Neural cell (in vitro differentiated cells): ENCODE data around the gene ZDHHC14. TPM values are rescaled to one million over a fixed set of nuclear protein-coding genes. Genes with fewer than 3 reads are reported as not detected.

Source experiments
- H2AFZ ChIP-seq: fragments of 200-600, 300-800 bp; sonication (generic), shearing (Covaris generic); 2 replicates; pipeline ENCODE4 v1.6.0; 2014; ENCODE audit warnings: low read depth, mild to moderate bottlenecking, antibody characterized with exemption, low read length, moderate library complexity
- H3F3A ChIP-seq: fragments of 200-600 bp; shearing (Covaris generic); 2 replicates; pipeline ENCODE4 v1.6.1; 2016; ENCODE audit warnings: mild to moderate bottlenecking, moderate library complexity, mixed read lengths, antibody characterized with exemption, low read length; ENCODE audit not compliant: insufficient read depth, poor library complexity, severe bottlenecking
- H3K27ac ChIP-seq: fragments of 200-600, 300-800 bp; sonication (generic), shearing (Covaris generic); 2 replicates; pipeline ENCODE4 v1.5.1; 2014; ENCODE audit warnings: mild to moderate bottlenecking, low read length, moderate library complexity
- H3K27me3 ChIP-seq: fragments of 300-800, 200-600 bp; sonication (generic), shearing (Covaris generic); 2 replicates; pipeline ENCODE4 v1.6.0; 2014; ENCODE audit warnings: mild to moderate bottlenecking, low read depth, low read length, moderate library complexity; ENCODE audit not compliant: insufficient read depth
- H3K36me3 ChIP-seq: fragments of 300-800, 200-600 bp; sonication (generic), shearing (Covaris generic); 2 replicates; pipeline ENCODE4 v1.5.1; 2014; ENCODE audit warnings: mild to moderate bottlenecking, antibody characterized with exemption, low read length, moderate library complexity; ENCODE audit not compliant: insufficient read depth
- H3K4me2 ChIP-seq: fragments of 300-800, 200-600 bp; sonication (generic), shearing (Covaris generic); 2 replicates; pipeline ENCODE4 v1.6.0; 2014; ENCODE audit warnings: mild to moderate bottlenecking, low read length
- H3K4me3 ChIP-seq: fragments of 300-800, 200-600 bp; sonication (generic), shearing (Covaris generic); 2 replicates; pipeline ENCODE4 v1.5.1; 2014; ENCODE audit warnings: mild to moderate bottlenecking, low read length, moderate library complexity
- H3K79me2 ChIP-seq: fragments of 200-600 bp; shearing (Covaris generic); replicated peaks from 2 replicates; pipeline ENCODE4 v1.6.0; 2014; ENCODE audit warnings: mild to moderate bottlenecking, low read length, moderate library complexity; ENCODE audit not compliant: insufficient read depth
- H3K9ac ChIP-seq: fragments of 300-800, 200-600 bp; sonication (generic), shearing (Covaris generic); 2 replicates; pipeline ENCODE4 v1.6.1; 2016; ENCODE audit warnings: mild to moderate bottlenecking, low read length, mixed read lengths
- H3K9me2 ChIP-seq: fragments of 200-600 bp; shearing (Covaris generic); 2 replicates; pipeline ENCODE4 v1.6.1; 2016; ENCODE audit warnings: mild to moderate bottlenecking, low read length, mixed read lengths; ENCODE audit not compliant: insufficient read depth
- H3K9me3 ChIP-seq: fragments of 200-600, 300-800 bp; sonication (generic), shearing (Covaris generic); 2 replicates; pipeline ENCODE4 v1.6.1; 2016; ENCODE audit warnings: mild to moderate bottlenecking, mixed run types, low read length, moderate library complexity, mixed read lengths
- H4K20me1 ChIP-seq: fragments of 200-600 bp; shearing (Covaris generic); 2 replicates; pipeline ENCODE4 v1.6.1; 2016; ENCODE audit warnings: mild to moderate bottlenecking, mixed run types; ENCODE audit not compliant: insufficient read depth
- CTCF ChIP-seq: fragments of 450-650 bp; IDR thresholded peaks from 2 replicates; pipeline ENCODE4 v1.5.1; 2014; ENCODE audit warnings: antibody characterized with exemption, mild to moderate bottlenecking, moderate library complexity; ENCODE audit not compliant: poor library complexity, severe bottlenecking
- EP300 ChIP-seq: fragments of 450-650 bp; conservative IDR thresholded peaks from 2 replicates; pipeline ENCODE4 v1.6.1; 2014; ENCODE audit warnings: antibody characterized with exemption, mild to moderate bottlenecking, moderate library complexity; ENCODE audit not compliant: poor library complexity, severe bottlenecking
- EZH2 ChIP-seq: fragments of 200-600, 300-800 bp; shearing (Covaris generic), sonication (generic); IDR thresholded peaks from 2 replicates; pipeline ENCODE4 v1.6.1; 2014; ENCODE audit warnings: antibody characterized with exemption, low read length, borderline replicate concordance, mild to moderate bottlenecking; ENCODE audit not compliant: insufficient read depth, poor library complexity, severe bottlenecking
- MXI1 ChIP-seq: fragments of 450-650 bp; conservative IDR thresholded peaks from 2 replicates; pipeline ENCODE4 v1.6.1; 2014; ENCODE audit warnings: antibody characterized with exemption, mild to moderate bottlenecking; ENCODE audit not compliant: poor library complexity, severe bottlenecking
- POLR2AphosphoS5 ChIP-seq: IDR thresholded peaks from 2 replicates; pipeline ENCODE4 v1.6.1; 2012
- RAD21 ChIP-seq: fragments of 450-650 bp; conservative IDR thresholded peaks from 2 replicates; pipeline ENCODE4 v1.6.1; 2014; ENCODE audit warnings: antibody characterized with exemption, mild to moderate bottlenecking, moderate library complexity
- REST ChIP-seq: IDR thresholded peaks from 2 replicates; pipeline ENCODE4 v1.6.1; 2012; ENCODE audit warnings: borderline replicate concordance
- SMC3 ChIP-seq: fragments of 450-650 bp; conservative IDR thresholded peaks from 2 replicates; pipeline ENCODE4 v1.6.1; 2014; ENCODE audit warnings: antibody characterized with exemption, mild to moderate bottlenecking, moderate library complexity; ENCODE audit not compliant: poor library complexity
- TAF1 ChIP-seq: IDR thresholded peaks from 2 replicates; pipeline ENCODE4 v1.6.1; 2012; ENCODE audit warnings: low read depth
- polyA plus RNA-seq: library from polyadenylated mRNA; depleted of rRNA; stranded (reverse); fragments of >200 nt; gene quantifications from 2 replicates; pipeline ENCODE4 v1.2.3, GENCODE V29; 2014

The ZDHHC14 gene
- polyA plus RNA-seq, 1 donor from 2014 or later: 4.1 TPM

GRCh38 chr6:157484181-157484580 is 103.2 kb downstream of the ZDHHC14 start:
- Histone ChIP-seq H3K79me2 (no peaks in the 10 kb centered on the region), H4K20me1 (no peaks in the 10 kb centered on the region), H3K27me3 (no peaks in the 10 kb centered on the region), H3K4me2 (no peak overlapping the region), H3K36me3 (no peaks in the 10 kb centered on the region), H2AFZ (no peak overlapping the region), H3K4me3 (no peak overlapping the region), H3K9me3 (no peaks in the 10 kb centered on the region), H3F3A (no peaks in the 10 kb centered on the region), H3K9me2 (no peaks in the 10 kb centered on the region), H3K27ac (no peak overlapping the region), H3K9ac (no peak overlapping the region)
- TF ChIP-seq REST (no peak), CTCF (no peak), MXI1 (no peak), RAD21 (no peak), POLR2AphosphoS5 (no peak), EZH2 (no peak), EP300 (no peak)

- Histone ChIP-seq H3K27ac (no peak overlapping the region), H4K20me1 (no peaks in the 10 kb centered on the region), H3K9me3 (no peaks in the 10 kb centered on the region)
Measured at GRCh38 chr6:157486572-157486971, 105.6 kb downstream of the ZDHHC14 start.

More at GRCh38 chr6:157486572-157486971, 105.6 kb downstream of the ZDHHC14 start:
- Histone ChIP-seq H2AFZ (no peak overlapping the region), H3K9ac (no peak overlapping the region), H3K4me2 (no peak overlapping the region), H3K9me2 (no peaks in the 10 kb centered on the region), H3F3A (no peaks in the 10 kb centered on the region), H3K27me3 (no peaks in the 10 kb centered on the region), H3K4me3 (no peak overlapping the region), H3K79me2 (no peaks in the 10 kb centered on the region), H3K36me3 (no peaks in the 10 kb centered on the region)
- TF ChIP-seq EZH2 (no peak), SMC3 (no peak), POLR2AphosphoS5 (no peak), RAD21 (no peak), CTCF (no peak), MXI1 (no peak), TAF1 (no peak), REST (no peak), EP300 (no peak)
